ENCODE results near the gene CDC45.

Gene CDC45

GRCh38 chr22:19460036-19460435, 19.7 kb upstream of the CDC45 start:
- H3K4me3 ChIP-seq (ENCODE audit: low read depth, low read length), result no peak overlapping the region
- TF ChIP-seq, protein P1, sequence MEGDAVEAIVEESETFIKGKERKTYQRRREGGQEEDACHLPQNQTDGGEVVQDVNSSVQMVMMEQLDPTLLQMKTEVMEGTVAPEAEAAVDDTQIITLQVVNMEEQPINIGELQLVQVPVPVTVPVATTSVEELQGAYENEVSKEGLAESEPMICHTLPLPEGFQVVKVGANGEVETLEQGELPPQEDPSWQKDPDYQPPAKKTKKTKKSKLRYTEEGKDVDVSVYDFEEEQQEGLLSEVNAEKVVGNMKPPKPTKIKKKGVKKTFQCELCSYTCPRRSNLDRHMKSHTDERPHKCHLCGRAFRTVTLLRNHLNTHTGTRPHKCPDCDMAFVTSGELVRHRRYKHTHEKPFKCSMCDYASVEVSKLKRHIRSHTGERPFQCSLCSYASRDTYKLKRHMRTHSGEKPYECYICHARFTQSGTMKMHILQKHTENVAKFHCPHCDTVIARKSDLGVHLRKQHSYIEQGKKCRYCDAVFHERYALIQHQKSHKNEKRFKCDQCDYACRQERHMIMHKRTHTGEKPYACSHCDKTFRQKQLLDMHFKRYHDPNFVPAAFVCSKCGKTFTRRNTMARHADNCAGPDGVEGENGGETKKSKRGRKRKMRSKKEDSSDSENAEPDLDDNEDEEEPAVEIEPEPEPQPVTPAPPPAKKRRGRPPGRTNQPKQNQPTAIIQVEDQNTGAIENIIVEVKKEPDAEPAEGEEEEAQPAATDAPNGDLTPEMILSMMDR (IDR thresholded peaks at IDR 0.05; ENCODE audit: low read depth, low read length), result no peak

- TF ChIP-seq, protein P1 (IDR thresholded peaks at IDR 0.05; ENCODE audit: low read depth, low read length), result no peak
- H3K4me3 ChIP-seq (ENCODE audit: low read depth, low read length), result no peak overlapping the region
Measured at GRCh38 chr22:19461506-19461905, 18.2 kb upstream of the CDC45 start.

DNA sequence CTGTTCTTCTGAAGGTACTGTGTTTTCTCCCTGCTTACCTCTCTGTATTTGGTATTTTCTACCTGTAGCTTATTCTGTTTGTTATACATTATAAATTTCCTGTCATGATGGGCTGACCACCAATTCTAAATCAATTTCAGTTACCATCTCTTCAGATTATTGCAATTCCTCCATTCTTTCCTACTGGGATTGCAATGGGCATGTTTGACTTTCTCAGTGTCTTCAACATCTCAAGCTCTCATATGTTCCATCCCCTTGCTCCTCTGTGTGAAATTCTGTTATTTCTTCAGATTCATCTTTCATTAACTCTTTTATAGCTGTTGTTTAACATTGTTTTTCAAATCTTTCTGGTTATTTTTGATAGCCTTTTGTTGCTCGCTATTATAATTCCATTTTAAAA, 16.7 kb upstream of the CDC45 start:
- no peak overlapping the region for H3K4me3 ChIP-seq (ENCODE audit: low read depth, low read length)

GRCh38 chr22:19463491-19464469, 15.9 kb upstream of the CDC45 start:
- TF ChIP-seq, protein P1 (IDR thresholded peaks at IDR 0.05; ENCODE audit: low read depth, low read length), result no peak
- H3K4me3 ChIP-seq (ENCODE audit: low read depth, low read length), result no peak overlapping the region

More for the DNA sequence above, 16.7 kb upstream of the CDC45 start:
- TF ChIP-seq, protein P1 (IDR thresholded peaks at IDR 0.05; ENCODE audit: low read depth, low read length), result no peak

DNA sequence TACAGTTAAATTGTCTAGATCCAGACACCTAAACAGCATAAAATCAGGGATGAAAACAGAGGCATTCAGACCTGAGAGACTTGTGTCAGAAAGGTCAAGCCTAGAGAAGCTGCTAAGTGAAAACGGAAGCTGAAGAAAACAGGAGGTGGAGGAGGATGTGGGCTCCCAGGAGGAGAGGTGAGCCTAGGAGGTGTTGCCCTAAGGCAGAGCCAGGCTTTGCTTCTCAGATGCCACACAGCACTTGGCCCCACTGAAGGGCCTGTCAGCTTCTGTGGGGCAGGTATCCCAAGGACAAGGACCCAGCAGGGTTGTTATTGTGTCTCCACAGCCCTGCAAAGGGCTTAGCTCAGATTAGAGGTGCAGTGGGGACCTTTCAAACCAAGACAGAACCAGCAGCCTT, 15.2 kb upstream of the CDC45 start:
- TF ChIP-seq, protein P1 (IDR thresholded peaks at IDR 0.05; ENCODE audit: low read depth, low read length), result no peak
- H3K4me3 ChIP-seq (ENCODE audit: low read depth, low read length), result no peak overlapping the region

DNA sequence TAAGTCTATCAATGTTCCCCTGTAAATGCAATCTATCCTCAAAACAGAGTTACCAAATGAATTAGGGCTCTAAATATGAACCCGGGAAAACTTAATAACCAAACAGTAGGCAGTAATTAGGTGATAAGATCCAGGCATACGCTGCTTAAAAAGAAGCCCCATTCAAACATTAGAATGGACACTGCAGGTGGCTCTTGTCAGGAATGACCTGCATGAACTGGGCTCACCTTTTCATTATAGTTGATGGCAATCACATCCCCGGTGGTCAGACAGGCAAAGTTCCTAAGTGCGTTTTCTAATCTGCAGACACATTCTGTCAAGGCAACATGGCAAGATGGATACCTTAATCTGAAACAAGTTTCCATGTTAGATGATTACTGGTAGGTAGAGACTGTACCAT, 14.7 kb upstream of the CDC45 start:
- TF ChIP-seq, protein P1 (IDR thresholded peaks at IDR 0.05; ENCODE audit: low read depth, low read length), result no peak
- no peak overlapping the region for H3K4me3 ChIP-seq (ENCODE audit: low read depth, low read length)

DNA sequence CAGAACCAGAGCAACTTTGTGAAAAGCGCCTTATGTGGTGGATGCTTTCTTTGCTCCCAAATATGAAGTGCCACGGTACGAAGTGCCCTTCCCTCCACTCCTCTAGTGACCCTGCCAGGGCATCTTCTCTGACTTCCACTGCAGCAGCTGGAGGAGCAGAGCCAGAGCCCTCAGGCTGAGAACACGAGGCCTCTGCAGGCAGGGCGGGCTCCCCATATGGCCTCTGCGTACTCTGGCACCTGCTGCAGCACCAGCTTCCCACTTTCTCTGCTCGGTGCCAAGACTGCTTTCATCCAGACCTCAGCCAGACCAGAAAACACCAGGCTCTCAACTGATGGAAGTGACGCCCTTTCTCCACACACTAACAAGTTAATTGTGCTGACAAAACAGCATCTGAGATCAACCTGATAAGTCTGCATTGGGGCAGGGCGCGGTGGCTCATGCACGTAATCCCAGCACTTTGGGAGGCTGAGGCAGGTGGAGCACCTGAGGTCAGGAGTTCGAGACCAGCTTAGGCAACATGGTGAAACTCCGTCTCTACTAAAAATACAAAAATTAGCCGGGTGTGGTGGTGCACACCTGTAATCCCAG, 13.5 kb upstream of the CDC45 start:
- TF ChIP-seq, protein P1 (IDR thresholded peaks at IDR 0.05; ENCODE audit: low read depth, low read length), result no peak
- H3K4me3 ChIP-seq (ENCODE audit: low read depth, low read length), result no peak overlapping the region
